GM12878 (cell line): Measurements from ENCODE around the gene DCAF5. TPM values are rescaled to one million over a fixed set of nuclear protein-coding genes. Genes with fewer than 3 reads are reported as not detected.

Experiments used
- CUX1 ChIP-seq: IDR thresholded peaks from 2 replicates; pipeline ENCODE4 v1.6.1; 2012; ENCODE audit warnings: improper control_type of control experiment, low read depth, low read length; ENCODE audit not compliant: insufficient replicate concordance
- E2F8 ChIP-seq: fragments of 450-650 bp; IDR thresholded peaks from 2 replicates; pipeline ENCODE4 v1.6.1; 2018; ENCODE audit warnings: mild to moderate bottlenecking, low read depth, moderate library complexity; ENCODE audit not compliant: partially characterized antibody
- ESRRA ChIP-seq: IDR thresholded peaks from 2 replicates; pipeline ENCODE4 v1.6.1; 2012; ENCODE audit warnings: mild to moderate bottlenecking, low read length, improper control_type of control experiment
- IRF3 ChIP-seq: fragments of 450-650 bp; IDR thresholded peaks from 2 replicates; pipeline ENCODE4 v1.6.1; 2014; ENCODE audit warnings: mild to moderate bottlenecking
- MTA2 ChIP-seq: fragments of 450-650 bp; IDR thresholded peaks from 2 replicates; pipeline ENCODE4 v1.6.1; 2016; ENCODE audit warnings: low read depth, mild to moderate bottlenecking, moderate library complexity
- RAD21 ChIP-seq: IDR thresholded peaks from 2 replicates; pipeline ENCODE4 v1.6.1; 2011; ENCODE audit warnings: mild to moderate bottlenecking, low read depth, low read length, moderate library complexity; ENCODE audit not compliant: insufficient read depth
- TARDBP ChIP-seq: IDR thresholded peaks from 2 replicates; pipeline ENCODE4 v1.6.1; 2016; ENCODE audit warnings: borderline replicate concordance
- YY1 ChIP-seq: IDR thresholded peaks from 2 replicates; pipeline ENCODE4 v1.6.1; 2011; ENCODE audit warnings: low read depth, mild to moderate bottlenecking, low read length
- polyA plus RNA-seq, 11 experiments: library from polyadenylated mRNA; depleted of rRNA in 4 of 11; unstranded in 6 of 11; stranded (reverse) in 5 of 11; fragments of >200 nt; fragmentation: Nextera tagmentation in 4 of 11; fragmentation: Illumina TruSeq in 1 of 11; extraction: Ambion mirVana in 4 of 11; extraction: Trizol in 1 of 11; gene quantifications; 1 replicate in 1 of 11; 2 replicates in 10 of 11; pipeline versions ENCODE4 v1.2.1 to v1.2.3, GENCODE V29; 2011 to 2016; ENCODE audit warnings: inconsistent platforms in 2 of 11, missing spikeins in 2 of 11, low read depth in 1 of 11
- total RNA-seq, 4 experiments: library from RNA; depleted of rRNA in 3 of 4; stranded (reverse); fragments of >200 nt in 3 of 4; fragmentation: Illumina TruSeq in 1 of 4; extraction: Trizol in 1 of 4; gene quantifications; 2 replicates each; pipeline versions ENCODE4 v1.2.1 to v1.2.3, GENCODE V29; 2013 to 2021

DCAF5 gene
- total and polyA plus RNA-seq, 10 of the 15 experiments (the other 5 are each of a cell fraction or from before 2014, with no cell fraction given): 6.8 to 38.1 (median 19.1) TPM

GRCh38 chr14:69105326-69105725, 47.6 kb downstream of the DCAF5 start (continued):
- TF ChIP-seq IRF3: no peak
- no peak for TF ChIP-seq YY1
- TF ChIP-seq TARDBP: no peak
- no peak for TF ChIP-seq E2F8
- TF ChIP-seq MTA2: no peak
- no peak for TF ChIP-seq ESRRA
- no peak for TF ChIP-seq RAD21
- no peak for TF ChIP-seq CUX1
- TF ChIP-seq, all 136 proteins: peak for 0
